Measurements from ENCODE around the gene AZGP1.

Gene AZGP1

GRCh38 chr7:99975782-99976521, at the start of gene AZGP1:
AZGP1 (minus strand) TSS chr7:99976031; CDS start chr7:99976020, 11 bp downstream.
- Histone ChIP-seq H3K4me3 (ENCODE audit: insufficient read length, low read depth) (no peak within 1 kb of the TSS), H3K9ac (ENCODE audit: insufficient read length, low read depth) (no peak within 1 kb of the TSS), H3K9me3 (ENCODE audit: insufficient read depth, low read length) (no peaks in the 10 kb centered on the region), H3K36me3 (ENCODE audit: insufficient read depth, insufficient read length, low read length) (no peaks in the 10 kb centered on the region), H3K4me1 (ENCODE audit: insufficient read depth, insufficient read length) (no peaks in the 10 kb centered on the region), H3K27me3 (ENCODE audit: insufficient read depth, insufficient read length) (no peaks in the 10 kb centered on the region)
- no peak for TF ChIP-seq ZNF274 (IDR thresholded peaks at IDR 0.05; ENCODE audit: low read depth, low read length)
- TF ChIP-seq SUZ12 (IDR thresholded peaks at IDR 0.05; ENCODE audit: extremely low read depth, insufficient read depth, insufficient read length) = no peak
- no peak for TF ChIP-seq YY1 (IDR thresholded peaks at IDR 0.05; ENCODE audit: insufficient read depth, insufficient read length)
- DNase-seq (ENCODE audit: low read depth, low spot score) = no peak

- TF ChIP-seq ZNF274 (IDR thresholded peaks at IDR 0.05; ENCODE audit: low read depth, low read length) = no peak
- TF ChIP-seq YY1 (IDR thresholded peaks at IDR 0.05; ENCODE audit: insufficient read depth, insufficient read length) = no peak
- TF ChIP-seq SUZ12 (IDR thresholded peaks at IDR 0.05; ENCODE audit: extremely low read depth, insufficient read depth, insufficient read length) = no peak
- Histone ChIP-seq H3K9me3 (ENCODE audit: insufficient read depth, low read length) (no peaks in the 10 kb centered on the region), H3K4me1 (ENCODE audit: insufficient read depth, insufficient read length) (no peaks in the 10 kb centered on the region), H3K9ac (ENCODE audit: insufficient read length, low read depth) (no peak overlapping the region), H3K4me3 (ENCODE audit: insufficient read length, low read depth) (no peak overlapping the region), H3K27me3 (ENCODE audit: insufficient read depth, insufficient read length) (no peaks in the 10 kb centered on the region), H3K36me3 (ENCODE audit: insufficient read depth, insufficient read length, low read length) (peaks cover 58% of the 10 kb centered on the region)
- DNase-seq (ENCODE audit: low read depth, low spot score) = no peak
Observed at GRCh38 chr7:100024020-100024619, 48.3 kb upstream of the AZGP1 start.

- H3K36me3 ChIP-seq (ENCODE audit: insufficient read depth, insufficient read length, low read length) = peaks cover 62% of the 10 kb centered on the region
Observed at GRCh38 chr7:100023526-100023925, 47.7 kb upstream of the AZGP1 start.

GRCh38 chr7:100022621-100023020, 46.8 kb upstream of the AZGP1 start:
- TF ChIP-seq ZNF274 (IDR thresholded peaks at IDR 0.05; ENCODE audit: low read depth, low read length) = no peak
- no peak for TF ChIP-seq SUZ12 (IDR thresholded peaks at IDR 0.05; ENCODE audit: extremely low read depth, insufficient read depth, insufficient read length)
- no peak for TF ChIP-seq YY1 (IDR thresholded peaks at IDR 0.05; ENCODE audit: insufficient read depth, insufficient read length)
- Histone ChIP-seq H3K4me1 (ENCODE audit: insufficient read depth, insufficient read length) (no peaks in the 10 kb centered on the region), H3K4me3 (ENCODE audit: insufficient read length, low read depth) (no peak overlapping the region), H3K36me3 (ENCODE audit: insufficient read depth, insufficient read length, low read length) (peaks cover 66% of the 10 kb centered on the region), H3K9ac (ENCODE audit: insufficient read length, low read depth) (no peak overlapping the region), H3K9me3 (ENCODE audit: insufficient read depth, low read length) (no peaks in the 10 kb centered on the region), H3K27me3 (ENCODE audit: insufficient read depth, insufficient read length) (no peaks in the 10 kb centered on the region)
- DNase-seq (ENCODE audit: low read depth, low spot score) = no peak

More at GRCh38 chr7:100023526-100023925, 47.7 kb upstream of the AZGP1 start:
- H3K27me3 ChIP-seq (ENCODE audit: insufficient read depth, insufficient read length) = no peaks in the 10 kb centered on the region
- no peak overlapping the region for H3K4me3 ChIP-seq (ENCODE audit: insufficient read length, low read depth)
- no peak overlapping the region for H3K9ac ChIP-seq (ENCODE audit: insufficient read length, low read depth)
- TF ChIP-seq ZNF274 (IDR thresholded peaks at IDR 0.05; ENCODE audit: low read depth, low read length) (no peak), SUZ12 (IDR thresholded peaks at IDR 0.05; ENCODE audit: extremely low read depth, insufficient read depth, insufficient read length) (no peak), YY1 (IDR thresholded peaks at IDR 0.05; ENCODE audit: insufficient read depth, insufficient read length) (no peak)
- no peak for DNase-seq (ENCODE audit: low read depth, low spot score)
- no peaks in the 10 kb centered on the region for H3K4me1 ChIP-seq (ENCODE audit: insufficient read depth, insufficient read length)
- no peaks in the 10 kb centered on the region for H3K9me3 ChIP-seq (ENCODE audit: insufficient read depth, low read length)

- TF ChIP-seq ZNF274 (IDR thresholded peaks at IDR 0.05; ENCODE audit: low read depth, low read length) (no peak), YY1 (IDR thresholded peaks at IDR 0.05; ENCODE audit: insufficient read depth, insufficient read length) (no peak), SUZ12 (IDR thresholded peaks at IDR 0.05; ENCODE audit: extremely low read depth, insufficient read depth, insufficient read length) (no peak)
- Histone ChIP-seq H3K4me1 (ENCODE audit: insufficient read depth, insufficient read length) (no peaks in the 10 kb centered on the region), H3K9me3 (ENCODE audit: insufficient read depth, low read length) (no peaks in the 10 kb centered on the region), H3K9ac (ENCODE audit: insufficient read length, low read depth) (no peak overlapping the region), H3K27me3 (ENCODE audit: insufficient read depth, insufficient read length) (no peaks in the 10 kb centered on the region), H3K36me3 (ENCODE audit: insufficient read depth, insufficient read length, low read length) (peaks cover 61% of the 10 kb centered on the region), H3K4me3 (ENCODE audit: insufficient read length, low read depth) (no peak overlapping the region)
- DNase-seq (ENCODE audit: low read depth, low spot score) = no peak
Observed at GRCh38 chr7:100021297-100021696, 45.5 kb upstream of the AZGP1 start.

- Histone ChIP-seq H3K36me3 (ENCODE audit: insufficient read depth, insufficient read length, low read length) (peaks cover 50% of the 10 kb centered on the region), H3K4me1 (ENCODE audit: insufficient read depth, insufficient read length) (no peaks in the 10 kb centered on the region), H3K9ac (ENCODE audit: insufficient read length, low read depth) (no peak overlapping the region), H3K4me3 (ENCODE audit: insufficient read length, low read depth) (no peak overlapping the region), H3K27me3 (ENCODE audit: insufficient read depth, insufficient read length) (no peaks in the 10 kb centered on the region), H3K9me3 (ENCODE audit: insufficient read depth, low read length) (no peaks in the 10 kb centered on the region)
- TF ChIP-seq YY1 (IDR thresholded peaks at IDR 0.05; ENCODE audit: insufficient read depth, insufficient read length) (no peak), SUZ12 (IDR thresholded peaks at IDR 0.05; ENCODE audit: extremely low read depth, insufficient read depth, insufficient read length) (no peak), ZNF274 (IDR thresholded peaks at IDR 0.05; ENCODE audit: low read depth, low read length) (no peak)
- DNase-seq (ENCODE audit: low read depth, low spot score) = no peak
Observed at GRCh38 chr7:100019908-100020307, 44.1 kb upstream of the AZGP1 start.

- H3K27me3 ChIP-seq (ENCODE audit: insufficient read depth, insufficient read length) = no peaks in the 10 kb centered on the region
- H3K9ac ChIP-seq (ENCODE audit: insufficient read length, low read depth) = no peak overlapping the region
- peaks cover 31% of the 10 kb centered on the region for H3K36me3 ChIP-seq (ENCODE audit: insufficient read depth, insufficient read length, low read length)
- TF ChIP-seq ZNF274 (IDR thresholded peaks at IDR 0.05; ENCODE audit: low read depth, low read length) = no peak
- H3K4me3 ChIP-seq (ENCODE audit: insufficient read length, low read depth) = no peak overlapping the region
- H3K4me1 ChIP-seq (ENCODE audit: insufficient read depth, insufficient read length) = no peaks in the 10 kb centered on the region
- DNase-seq (ENCODE audit: low read depth, low spot score) = no peak
- no peaks in the 10 kb centered on the region for H3K9me3 ChIP-seq (ENCODE audit: insufficient read depth, low read length)
Observed at GRCh38 chr7:100017875-100018274, 42.0 kb upstream of the AZGP1 start.
